ENCODE measurements around the gene CAMK2A.
"Not testable (repeated sequence)": the region's sequence is repeated elsewhere in the genome, so short reads cannot be mapped to it uniquely, and the experiment has no call there.

CAMK2A gene

DNA sequence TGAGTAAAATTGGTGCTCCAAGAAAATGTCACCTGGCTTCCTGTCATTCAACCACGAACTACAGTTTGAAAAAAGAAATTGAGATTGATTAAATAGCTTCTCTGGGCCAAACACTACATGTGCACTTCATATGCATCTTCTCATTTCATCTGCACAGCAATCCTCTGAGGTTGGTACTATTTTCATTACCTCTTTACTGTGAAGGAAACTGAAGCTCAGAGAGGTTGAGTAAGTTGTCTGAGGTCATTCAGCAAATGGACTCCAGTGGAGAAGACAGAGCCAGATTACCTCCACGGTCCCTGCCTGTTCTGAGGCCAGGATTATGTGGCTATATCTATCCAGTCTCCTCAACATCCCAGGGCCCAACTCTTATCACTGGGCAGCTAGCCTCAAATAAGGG lies 53.3 kb downstream of the CAMK2A start:
- DNase-seq (ENCODE audit: low read depth in 2 of 2): no peak

DNA sequence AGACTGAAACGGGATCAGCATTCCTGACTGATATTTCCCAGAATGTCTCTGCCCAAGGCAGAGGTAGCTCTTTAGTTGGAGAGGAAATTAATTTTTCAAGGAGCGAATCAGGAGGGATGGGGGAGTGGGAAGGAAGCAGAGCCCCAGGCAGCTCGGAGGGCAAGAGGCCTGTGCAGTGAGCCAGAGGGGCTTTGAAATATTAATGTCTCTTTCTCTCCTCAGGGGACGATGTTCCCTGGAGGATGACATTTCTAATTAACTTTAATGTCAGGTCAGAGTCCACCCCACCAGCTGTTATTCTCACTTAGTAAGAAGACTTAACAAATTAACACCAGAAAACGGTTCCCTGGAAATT lies 54.1 kb downstream of the CAMK2A start:
- DNase-seq (ENCODE audit: low read depth in 2 of 2): no peak

DNA sequence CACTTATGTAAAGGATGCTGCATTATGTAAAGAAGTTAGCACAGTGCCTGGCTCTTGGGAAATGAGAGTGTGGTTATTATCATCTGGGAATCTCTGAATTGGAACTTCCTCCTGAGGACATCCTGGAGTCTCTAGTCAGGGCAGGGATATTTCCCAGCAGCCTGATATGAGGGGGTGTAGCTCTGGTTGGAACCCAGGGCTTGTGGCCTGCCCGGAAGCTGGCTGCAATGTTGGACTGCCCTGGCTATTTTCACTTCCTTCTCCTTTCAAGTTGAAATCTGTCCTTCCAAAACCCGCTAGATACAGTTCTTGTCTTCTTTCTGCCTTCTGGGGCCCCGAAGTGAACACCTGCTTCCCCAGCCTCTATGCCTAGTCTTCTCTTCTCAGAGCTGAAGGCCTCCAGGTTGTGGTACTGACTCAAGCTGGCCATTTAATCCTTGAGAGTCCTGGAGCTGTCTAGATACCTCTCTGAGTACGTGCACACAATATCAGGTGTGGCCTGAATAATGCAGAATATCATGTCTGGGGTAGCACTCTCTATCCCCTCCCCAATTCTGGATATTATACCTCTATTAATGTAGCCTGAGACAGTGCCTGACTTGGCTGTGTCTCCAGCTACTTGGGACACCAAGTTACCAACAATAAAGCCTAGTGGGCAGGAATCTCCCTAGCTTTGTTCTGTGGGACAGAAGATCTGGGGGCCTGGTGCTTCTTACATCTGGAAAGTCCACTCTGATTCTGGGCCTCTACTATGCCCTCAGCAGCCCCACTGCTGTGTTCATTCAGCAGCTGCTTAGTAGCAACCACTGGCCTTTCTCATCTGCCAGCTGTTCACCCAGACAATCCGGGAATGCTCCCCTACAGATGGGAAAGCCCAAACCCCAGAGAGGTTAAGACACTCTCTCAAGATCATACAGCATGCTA lies 54.7 kb downstream of the CAMK2A start:
- no peak for DNase-seq (ENCODE audit: low read depth in 2 of 2)

DNA sequence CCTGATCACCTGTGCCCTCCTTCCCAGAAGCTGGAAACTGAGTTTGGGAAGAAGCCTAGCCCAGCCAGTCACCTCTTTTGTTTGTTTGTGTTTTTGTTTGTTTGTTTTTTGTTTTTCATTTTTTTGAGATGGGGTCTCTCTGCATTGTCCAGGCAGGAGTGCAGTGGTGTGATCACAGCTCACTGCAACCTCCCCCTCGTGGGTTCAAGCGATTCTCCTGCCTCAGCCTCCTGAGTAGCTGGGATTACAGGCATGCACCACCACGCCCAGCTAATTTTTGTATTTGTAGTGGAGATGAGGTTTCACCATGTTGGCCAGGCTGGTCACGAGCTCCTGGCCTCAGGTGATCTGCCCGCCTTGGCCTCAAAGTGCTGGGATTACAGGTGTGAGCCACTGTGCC lies 55.9 kb downstream of the CAMK2A start:
- not testable (repeated sequence) for DNase-seq (ENCODE audit: low read depth in 2 of 2)

DNA sequence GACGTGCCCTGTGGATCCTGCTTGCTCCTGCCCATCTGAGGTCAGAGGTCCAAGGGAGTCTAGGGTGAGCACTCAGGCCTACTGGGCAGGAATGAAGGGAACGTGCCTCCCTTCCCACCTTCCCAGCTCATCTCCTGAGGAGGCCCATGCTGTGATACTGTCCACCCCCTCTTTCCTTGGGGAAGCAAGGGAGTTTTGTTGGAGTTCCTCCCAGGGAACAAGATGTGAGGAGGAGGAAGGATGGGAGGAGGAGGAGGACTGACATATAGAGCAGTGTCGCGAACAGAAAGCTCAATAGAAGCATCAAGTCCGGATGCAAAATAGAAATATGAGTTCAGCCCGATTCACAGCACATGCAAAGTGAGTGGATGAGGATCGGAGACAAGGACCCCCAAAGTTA lies 58.7 kb downstream of the CAMK2A start:
- no peak for DNase-seq (ENCODE audit: low read depth in 2 of 2)

DNA sequence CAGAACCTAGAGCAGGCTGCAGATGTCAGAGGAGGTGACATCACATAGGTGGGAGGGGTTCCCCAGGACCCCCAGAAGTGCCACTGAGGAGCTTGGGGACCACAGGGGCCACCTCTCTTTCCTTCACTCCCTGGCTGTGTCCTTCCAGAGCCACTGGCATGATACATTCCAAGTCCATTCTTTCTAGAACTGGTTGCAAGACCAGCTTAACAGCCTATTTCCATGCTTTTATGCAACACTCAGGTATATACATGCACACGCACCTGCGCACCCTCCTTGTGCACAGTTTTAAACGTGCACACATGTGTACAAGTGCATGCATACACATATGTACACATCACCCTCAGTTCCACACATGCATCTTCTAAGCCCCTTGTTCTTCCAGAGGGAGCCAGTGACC lies 60.0 kb downstream of the CAMK2A start:
- no peak for DNase-seq (ENCODE audit: low read depth in 2 of 2)

DNA sequence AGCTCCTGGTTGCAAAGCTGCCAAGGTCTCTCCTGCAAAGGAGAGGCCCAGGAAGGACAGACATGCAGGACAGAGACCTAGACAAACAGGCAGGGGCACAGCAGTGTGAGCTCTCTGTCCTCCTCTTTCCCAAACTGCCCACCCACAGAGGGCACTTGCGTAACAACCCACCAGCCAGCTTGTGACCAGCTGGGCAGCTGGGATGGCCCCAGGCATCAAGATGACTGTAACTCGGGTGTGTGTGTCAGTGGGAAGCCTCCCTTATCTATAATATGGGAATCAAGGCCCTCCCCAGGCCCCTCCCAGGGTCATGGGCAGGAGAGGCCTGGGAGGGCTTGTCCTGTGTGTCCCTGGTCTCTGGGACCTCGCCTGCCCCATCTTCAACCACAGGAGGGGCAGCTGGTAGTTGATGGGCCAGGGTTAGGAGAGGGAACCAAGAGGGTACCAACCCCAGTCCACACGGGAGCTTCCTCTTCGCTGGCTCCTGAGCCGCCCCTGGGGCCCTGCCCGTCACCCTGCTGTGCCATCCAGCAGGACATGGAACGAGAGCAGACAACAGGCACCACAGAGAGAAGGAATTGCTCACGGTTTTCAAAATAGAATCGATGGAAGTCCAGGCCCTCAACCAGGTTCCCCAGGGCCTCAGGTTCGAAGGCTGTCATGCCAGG lies 61.8 kb downstream of the CAMK2A start:
- DNase-seq (ENCODE audit: low read depth in 2 of 2): no peak

DNA sequence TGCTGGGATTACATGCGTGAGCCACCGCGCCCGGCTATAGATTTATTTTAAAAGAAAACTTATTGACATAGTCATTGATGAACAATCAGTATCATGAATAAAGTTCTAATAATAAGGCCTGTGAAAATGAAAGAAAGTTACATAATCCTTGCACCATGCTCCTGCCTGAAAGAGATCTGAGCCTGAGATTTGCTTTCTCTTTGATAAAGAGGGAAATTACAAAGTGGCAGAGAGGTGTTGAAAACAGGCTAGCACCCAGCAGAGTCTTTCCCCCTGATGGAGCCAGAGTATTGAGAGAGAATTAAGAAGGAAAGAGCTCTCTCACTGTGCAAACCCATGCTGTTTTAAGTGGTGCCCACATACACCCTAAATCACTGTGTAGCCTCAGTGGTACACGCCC lies 62.5 kb downstream of the CAMK2A start:
- no peak for DNase-seq (ENCODE audit: low read depth in 2 of 2)

DNA sequence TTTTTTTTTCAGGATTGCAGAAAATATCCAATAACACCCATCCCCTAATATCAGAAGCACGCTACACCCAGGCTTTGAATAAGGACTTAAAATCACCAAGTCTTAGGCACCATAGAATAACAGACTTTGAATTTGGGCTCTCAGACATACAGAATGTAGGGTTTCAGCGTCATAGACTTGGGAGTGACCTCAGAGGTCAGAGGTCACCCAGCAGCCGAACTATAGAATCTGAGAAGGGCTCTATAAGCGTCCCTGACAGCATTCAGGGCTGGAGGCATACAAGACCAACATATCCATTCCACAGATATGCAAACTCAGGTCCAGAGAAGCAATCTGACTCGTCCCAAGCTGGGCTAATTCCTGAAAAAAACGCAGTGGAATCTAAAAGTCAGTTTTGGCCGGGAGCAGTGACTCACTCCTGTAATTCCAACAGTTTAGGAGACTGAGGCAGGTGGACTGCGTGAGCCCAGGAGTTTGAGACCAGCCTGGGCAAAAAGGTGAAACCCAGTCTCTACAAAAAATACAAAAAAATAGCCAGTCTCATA lies 65.0 kb downstream of the CAMK2A start:
- no peak for DNase-seq (ENCODE audit: low read depth in 2 of 2)

DNA sequence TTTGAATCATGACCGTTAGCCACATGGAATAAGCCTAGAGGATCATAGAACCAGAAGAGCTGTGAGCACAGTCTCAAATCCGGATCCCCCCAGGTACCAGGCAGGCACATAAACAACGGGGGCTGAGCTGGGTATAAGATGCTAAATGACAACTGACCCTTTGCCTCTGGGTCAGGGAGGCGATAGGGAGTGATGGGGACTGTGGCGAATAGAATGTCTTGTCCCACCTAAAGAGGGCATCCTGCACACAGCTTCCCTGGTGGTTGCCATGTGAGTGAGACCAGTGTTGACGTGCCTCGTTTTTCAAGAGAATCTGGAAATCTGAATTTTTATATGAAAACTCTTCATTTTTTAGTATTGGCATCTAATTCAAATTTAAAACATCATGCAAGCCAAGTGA lies 66.1 kb downstream of the CAMK2A start:
- DNase-seq (ENCODE audit: low read depth in 2 of 2): no peak

DNA sequence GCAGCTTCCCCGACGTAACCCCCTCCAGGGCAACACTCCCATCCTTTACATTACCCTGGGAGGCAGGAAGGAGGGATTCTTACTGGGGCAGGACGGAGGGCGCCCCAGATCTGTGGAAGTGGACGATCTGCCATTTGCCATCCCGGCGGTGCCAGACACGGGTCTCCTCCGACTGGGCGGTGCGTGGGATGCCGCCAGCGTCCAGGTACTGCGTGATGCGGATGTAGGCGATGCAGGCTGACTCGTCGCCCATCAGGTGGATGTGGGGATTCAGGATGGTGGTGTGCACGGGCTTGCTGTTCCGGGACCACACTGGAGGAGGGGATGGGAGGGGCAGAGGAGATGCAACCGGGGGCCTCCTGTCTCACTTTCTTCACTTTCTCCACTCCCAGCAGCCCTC lies 66.7 kb downstream of the CAMK2A start:
- DNase-seq (ENCODE audit: low read depth in 2 of 2): no peak

DNA sequence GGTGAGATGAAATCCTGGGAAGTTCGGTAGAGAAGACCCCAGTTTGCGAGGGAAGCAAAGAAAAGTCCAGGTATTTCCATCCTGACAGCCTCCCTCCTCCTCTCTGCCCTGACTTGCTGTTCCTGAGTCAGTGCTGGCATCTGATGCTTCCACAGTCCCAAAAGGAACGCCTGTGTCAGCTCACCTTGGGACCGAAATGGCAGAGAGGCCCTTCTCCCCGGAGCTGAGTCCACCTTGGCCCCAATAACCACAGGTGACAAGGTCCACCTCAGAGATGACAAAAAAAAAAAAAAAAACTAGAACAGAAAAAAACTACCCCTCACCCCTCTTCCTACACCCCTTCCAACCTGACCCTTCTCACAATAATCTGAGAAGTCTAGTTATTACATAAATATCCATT lies 68.1 kb downstream of the CAMK2A start:
- DNase-seq (ENCODE audit: low read depth in 2 of 2): no peak

DNA sequence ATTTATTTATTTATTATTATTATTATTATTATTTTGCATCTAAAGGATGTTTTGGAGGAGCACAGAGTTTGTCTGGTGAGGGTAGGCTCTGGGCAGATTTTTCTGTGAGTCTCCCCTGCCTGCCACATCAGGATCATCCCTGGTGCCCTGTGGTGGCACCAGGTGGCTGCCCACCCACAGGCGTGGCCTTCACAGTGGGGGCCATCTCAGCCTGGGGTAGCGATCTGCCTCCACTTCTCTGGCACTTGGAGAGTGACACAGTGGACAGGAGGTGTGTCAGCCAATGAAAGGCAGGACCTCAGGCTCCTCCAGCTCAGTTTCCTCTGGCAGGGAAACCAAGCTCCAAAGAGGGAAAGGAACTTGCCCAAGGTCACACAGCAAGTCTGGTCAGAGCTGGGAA lies 69.7 kb downstream of the CAMK2A start:
- no peak for DNase-seq (ENCODE audit: low read depth in 2 of 2)

DNA sequence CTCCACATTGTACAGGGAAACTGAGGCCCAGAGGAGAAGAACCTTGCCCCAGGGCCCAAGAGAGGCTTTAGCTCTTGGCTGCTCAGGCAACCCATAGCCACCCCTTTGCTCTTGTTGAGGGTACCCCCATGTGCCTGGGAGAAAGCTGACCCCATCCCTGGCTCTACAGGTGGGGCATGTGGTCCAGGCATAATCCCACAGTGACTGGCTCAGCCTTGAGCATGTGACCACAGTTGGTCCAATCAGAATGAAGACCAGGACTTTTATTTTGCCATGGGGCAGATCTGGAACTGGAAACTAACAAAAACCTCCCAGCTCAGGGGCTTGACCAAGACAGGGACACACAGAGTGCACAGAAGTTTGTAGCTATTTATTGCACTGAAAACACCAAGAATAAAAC lies 70.4 kb downstream of the CAMK2A start:
- DNase-seq (ENCODE audit: low read depth in 2 of 2): no peak

DNA sequence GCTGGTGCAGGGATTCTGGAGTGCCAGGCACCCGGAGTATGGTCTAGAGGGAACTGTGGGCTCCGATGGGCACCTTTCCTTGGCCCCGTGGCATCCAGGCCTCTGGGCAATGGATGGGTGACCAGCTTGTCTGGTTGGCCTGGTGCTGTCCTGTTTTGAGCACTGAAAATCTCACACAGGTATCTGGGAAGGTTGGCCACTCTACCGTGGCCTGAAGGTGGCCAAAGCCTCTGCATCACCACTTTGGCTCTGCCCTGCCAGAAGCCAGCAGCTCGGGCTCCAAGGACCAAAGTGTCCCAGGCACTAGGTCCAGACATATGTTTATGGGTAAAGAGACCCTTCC lies 70.9 kb downstream of the CAMK2A start:
- no peak for DNase-seq (ENCODE audit: low read depth in 2 of 2)

DNA sequence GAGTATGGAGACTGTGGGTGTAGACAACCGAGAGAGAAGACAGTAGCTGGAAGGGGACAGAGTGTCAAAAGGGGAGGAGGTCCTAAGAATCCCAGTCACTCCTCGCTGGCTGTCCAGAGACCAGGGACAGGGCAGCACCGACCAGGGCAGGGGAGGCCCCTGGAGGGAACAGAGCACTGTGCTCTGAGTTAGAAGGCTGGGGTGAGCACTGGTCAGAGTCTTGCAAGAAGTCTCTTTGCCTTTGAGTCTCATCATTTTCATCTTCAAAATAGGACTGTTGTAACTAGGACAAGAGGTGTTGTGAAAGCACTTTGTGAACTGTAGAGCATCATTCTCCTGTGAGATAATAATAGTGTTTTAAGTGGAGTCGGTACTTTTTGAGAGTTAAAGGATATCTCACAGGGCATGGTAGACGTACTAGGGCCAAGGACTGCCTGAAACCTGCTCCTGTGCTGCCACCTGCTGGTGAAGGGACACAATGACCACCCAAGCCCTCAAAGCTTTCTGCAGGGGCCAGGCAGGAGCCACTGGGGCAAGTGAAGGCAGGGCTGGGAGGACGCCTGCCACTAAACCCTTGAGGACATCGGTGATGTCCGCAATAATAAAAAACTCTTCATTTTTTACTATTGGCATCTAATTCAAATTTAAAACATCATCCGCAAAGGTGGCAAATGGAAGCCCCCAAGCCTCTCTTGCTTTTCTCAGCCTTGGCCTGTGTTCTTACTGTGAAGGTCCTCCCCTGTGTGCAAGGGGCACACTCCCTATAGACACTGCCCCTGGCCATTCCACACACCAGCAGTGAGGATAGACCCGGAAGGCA lies 71.5 kb downstream of the CAMK2A start:
- DNase-seq (ENCODE audit: low read depth in 2 of 2): peak; percentile 60 to 72

DNA sequence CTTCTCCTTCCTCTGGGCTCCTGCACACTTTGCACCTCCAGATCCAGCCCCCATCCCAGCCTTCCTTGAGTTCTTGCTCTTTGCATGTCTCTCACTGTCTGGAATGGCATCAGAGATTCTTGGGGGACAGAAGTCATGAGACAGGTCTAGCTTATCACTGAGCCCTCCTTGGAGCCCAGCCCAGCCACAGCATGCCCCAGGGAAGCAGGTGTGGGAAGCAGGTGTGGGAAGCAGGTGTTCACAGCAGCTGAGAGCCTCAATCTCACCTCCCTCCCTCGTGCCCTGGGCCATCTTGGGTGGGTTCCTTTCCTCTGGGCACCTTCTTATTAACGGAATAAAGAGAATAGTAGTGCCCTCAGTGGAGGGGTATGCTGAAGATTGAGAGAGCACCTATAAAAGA lies 72.5 kb downstream of the CAMK2A start:
- no peak for DNase-seq (ENCODE audit: low read depth in 2 of 2)

DNA sequence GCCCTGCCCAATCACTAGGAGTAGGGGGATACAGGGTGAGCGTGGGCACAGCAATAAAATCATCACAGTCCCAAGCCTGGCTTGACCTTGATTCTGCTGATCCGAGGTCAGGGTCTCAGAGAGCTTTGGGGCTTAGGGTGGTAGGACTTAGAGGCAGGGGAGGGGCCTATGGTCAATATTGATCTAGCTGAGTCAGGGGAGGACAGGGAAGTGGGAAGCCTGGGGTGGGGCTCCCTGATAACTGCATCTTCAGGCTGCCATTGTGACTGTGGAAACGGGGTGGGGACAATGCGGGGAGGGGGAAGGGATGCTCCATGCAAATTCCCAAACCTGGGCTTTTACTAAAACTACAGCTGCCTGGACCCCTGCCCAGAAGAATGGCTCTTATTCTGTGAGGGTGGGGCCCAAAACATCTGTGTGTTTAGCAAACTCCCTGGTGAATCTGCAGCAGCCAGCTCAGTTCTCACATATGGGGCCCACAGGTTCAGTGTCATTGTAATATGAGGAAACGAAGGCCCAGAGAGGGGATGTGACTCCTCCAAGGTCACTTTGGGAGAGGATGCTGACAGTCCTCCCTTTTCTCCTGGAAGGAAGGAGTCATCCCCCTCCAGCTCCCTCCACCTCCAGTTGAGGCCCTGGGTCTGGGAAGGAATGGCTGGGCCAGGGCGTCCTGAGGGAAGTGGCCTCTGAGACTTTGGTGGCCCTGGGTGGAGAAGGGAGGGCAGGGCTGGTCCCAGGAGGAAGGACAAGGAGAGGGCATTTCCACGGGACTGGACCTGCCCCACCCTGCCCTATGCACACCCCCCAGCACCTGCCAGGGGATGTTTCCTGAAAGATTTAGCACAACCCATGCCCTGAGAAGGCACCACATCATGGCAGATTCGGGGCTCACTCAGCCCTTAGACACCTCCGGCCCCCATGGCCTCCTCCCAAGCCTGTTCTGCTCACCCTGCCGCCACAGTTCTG lies 73.3 kb downstream of the CAMK2A start:
- DNase-seq (ENCODE audit: low read depth in 2 of 2): no peak

DNA sequence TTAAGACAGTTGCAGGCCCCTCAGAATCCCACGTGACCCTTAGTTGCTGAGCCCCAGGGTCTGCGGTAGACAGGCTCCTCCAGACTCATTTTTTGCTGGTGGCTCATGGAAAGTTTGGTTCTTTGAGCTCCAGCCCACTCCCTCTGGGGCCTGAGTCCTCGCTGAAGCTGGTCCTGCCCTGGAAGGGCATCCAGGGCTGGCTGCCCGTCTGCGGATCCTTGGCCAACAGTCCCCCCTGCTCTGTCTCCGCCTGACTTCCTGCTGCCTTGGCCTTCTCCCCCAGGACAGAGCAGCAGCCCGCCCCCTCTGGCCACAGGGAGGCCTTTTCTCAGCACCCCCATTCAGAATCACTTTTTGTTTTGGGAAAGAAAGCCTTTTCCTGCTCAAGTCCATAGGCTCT lies 75.3 kb downstream of the CAMK2A start:
- DNase-seq (ENCODE audit: low read depth in 2 of 2): no peak

DNA sequence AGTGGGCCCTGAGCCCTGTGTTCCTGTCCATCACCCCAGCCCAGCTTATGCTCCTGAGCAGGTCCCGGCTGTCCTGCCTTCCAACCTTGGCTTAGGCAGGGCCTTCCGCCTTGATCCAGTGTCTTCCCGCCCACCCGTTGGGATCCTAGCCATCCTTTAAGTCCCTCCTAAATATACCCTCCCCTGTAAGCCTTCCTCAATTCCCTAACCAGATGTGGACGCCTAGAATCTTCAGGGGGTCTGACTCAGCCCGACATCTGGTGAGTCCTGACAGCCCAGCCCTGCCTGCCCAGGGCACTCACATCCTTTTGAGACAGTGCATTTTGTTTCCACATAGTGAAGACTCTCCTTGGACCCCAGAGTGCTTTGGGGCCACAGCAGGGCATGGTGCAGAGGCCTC lies 76.0 kb downstream of the CAMK2A start:
- no peak for DNase-seq (ENCODE audit: low read depth in 2 of 2)

Measured in stimulated activated CD8-positive, alpha-beta memory T cell treated with anti-CD3 and anti-CD28 coated beads, Interleukin-2, amount 100 ng/mL, for 1 hour (primary cell).